A673 (cell line): ENCODE data around the gene MSS51. TPM values are rescaled to one million over a fixed set of nuclear protein-coding genes. Genes with fewer than 3 reads are reported as not detected.

Experiments
- BruUV-seq: library from RNA; stranded (reverse); fragments of 400-500 nt; replicated peaks from 2 replicates; lab custom pipeline; 2021; lab: Mats Ljungman, UMichigan
- CTCF ChIA-PET: fragments of 300-600 bp; sonication (Branson Sonifier 250); formaldehyde crosslinking; loops from one replicate; lab custom pipeline; 2022; ENCODE audit warnings: antibody characterized with exemption; lab: Charles Lee
- POLR2A ChIA-PET: fragments of 300-600 bp; sonication (Branson Sonifier 250); formaldehyde crosslinking; loops from one replicate; lab custom pipeline; 2022; ENCODE audit warnings: antibody characterized with exemption; ENCODE audit not compliant: low non-redundant PET; lab: Charles Lee
- DNase-seq: peaks from one replicate; pipeline ENCODE4 v3.0.0-alpha.2; 2015; ENCODE audit warnings: low spot score
- H3K27ac ChIP-seq: fragments of 200-600 bp; sonication (generic); 2 replicates; pipeline ENCODE4 v1.5.1; 2016; ENCODE audit warnings: mixed run types, low read depth, mild to moderate bottlenecking, mixed read lengths, antibody characterized with exemption, low read length; ENCODE audit not compliant: poor library complexity, severe bottlenecking
- H3K27me3 ChIP-seq: fragments of 200-600 bp; sonication (generic); replicated peaks from 2 replicates; pipeline ENCODE4 v1.6.1; 2017; ENCODE audit warnings: mixed run types, low read depth, mild to moderate bottlenecking, mixed read lengths, antibody characterized with exemption, low read length; ENCODE audit not compliant: insufficient read depth, poor library complexity
- H3K36me3 ChIP-seq: fragments of 200-600 bp; sonication (generic); 2 replicates; pipeline ENCODE4 v1.6.1; 2016; ENCODE audit warnings: mixed run types, mild to moderate bottlenecking, mixed read lengths, antibody characterized with exemption, low read length; ENCODE audit not compliant: insufficient read depth, poor library complexity, severe bottlenecking
- H3K4me1 ChIP-seq: fragments of 200-600 bp; sonication (generic); 2 replicates; pipeline ENCODE4 v1.6.1; 2017; ENCODE audit warnings: mixed run types, mild to moderate bottlenecking, mixed read lengths, antibody characterized with exemption, low read length; ENCODE audit not compliant: insufficient read depth, poor library complexity, severe bottlenecking
- H3K4me3 ChIP-seq: fragments of 200-600 bp; sonication (generic); 2 replicates; pipeline ENCODE4 v1.5.1; 2016; ENCODE audit warnings: low read depth, mixed run types, mild to moderate bottlenecking, mixed read lengths, low read length; ENCODE audit not compliant: poor library complexity, severe bottlenecking
- H3K9me3 ChIP-seq: fragments of 200-600 bp; sonication (generic); 2 replicates; pipeline ENCODE4 v1.6.1; 2016; ENCODE audit warnings: mixed run types, low read depth, mild to moderate bottlenecking, mixed read lengths, antibody characterized with exemption, low read length; ENCODE audit not compliant: poor library complexity, severe bottlenecking
- CTCF ChIP-seq: fragments of 300-800, 200-600 bp; sonication (generic); conservative IDR thresholded peaks from 2 replicates; pipeline ENCODE4 v1.5.1; 2017; ENCODE audit warnings: low read depth, mild to moderate bottlenecking, antibody characterized with exemption, low read length, moderate library complexity, mixed read lengths
- EZH2 ChIP-seq: fragments of 200-600 bp; sonication (generic); IDR thresholded peaks from 2 replicates; pipeline ENCODE4 v1.6.1; 2017; ENCODE audit warnings: borderline replicate concordance, low read depth, mild to moderate bottlenecking, mixed read lengths, antibody characterized with exemption, low read length; ENCODE audit not compliant: poor library complexity, severe bottlenecking
- intact Hi-C: fragments of 100-400 bp; cut with micrococcal nuclease; formaldehyde crosslinking; loops from one replicate; pipeline ENCODE4 v1.10.0; 2022; ENCODE audit not compliant: unreplicated experiment
- total RNA-seq: library from RNA; stranded (reverse); gene quantifications from 2 replicates; pipeline ENCODE4 v1.2.3, GENCODE V29; 2021

MSS51 gene
- total RNA-seq, 1 experiment from 2014 or later, result 4.0 TPM

GRCh38 chr10:73410897-73411296, 22.5 kb downstream of the MSS51 start:
- intact Hi-C loops, result loop anchor here (5.0 kb wide), 1 partner anchor 164 kb away; the partner anchor contains the start of gene DNAJC9
- no peak overlapping the region for H3K4me3 ChIP-seq
- H3K36me3 ChIP-seq, result no peaks in the 10 kb centered on the region
- peaks cover 7% of the 10 kb centered on the region for H3K4me1 ChIP-seq
- no peak overlapping the region for H3K27ac ChIP-seq
- no peaks in the 10 kb centered on the region for H3K9me3 ChIP-seq
- POLR2A ChIA-PET, result no interaction called here
- DNase-seq, result no peak
- TF ChIP-seq EZH2 (no peak), CTCF (no peak)
- CTCF ChIA-PET, result no interaction called here
- no peaks in the 10 kb centered on the region for H3K27me3 ChIP-seq
- BruUV-seq, result no TSS peak

GRCh38 chr10:73408978-73409521, 24.3 kb downstream of the MSS51 start:
- no peak overlapping the region for H3K27ac ChIP-seq
- intact Hi-C loops, result no loop called here
- CTCF ChIA-PET, result no interaction called here
- DNase-seq, result no peak
- H3K9me3 ChIP-seq, result no peaks in the 10 kb centered on the region
- BruUV-seq, result no TSS peak
- no peak overlapping the region for H3K4me3 ChIP-seq
- no peaks in the 10 kb centered on the region for H3K4me1 ChIP-seq
- no peaks in the 10 kb centered on the region for H3K36me3 ChIP-seq
- no peaks in the 10 kb centered on the region for H3K27me3 ChIP-seq
- POLR2A ChIA-PET, result no interaction called here
- TF ChIP-seq CTCF (no peak), EZH2 (no peak)

- Histone ChIP-seq H3K9me3 (no peaks in the 10 kb centered on the region), H3K4me3 (no peak overlapping the region), H3K27ac (no peak overlapping the region), H3K36me3 (no peaks in the 10 kb centered on the region), H3K27me3 (no peaks in the 10 kb centered on the region), H3K4me1 (no peaks in the 10 kb centered on the region)
- DNase-seq, result no peak
- TF ChIP-seq EZH2 (no peak), CTCF (no peak)
- BruUV-seq, result no TSS peak
- CTCF ChIA-PET, result no interaction called here
- intact Hi-C loops, result no loop called here
- POLR2A ChIA-PET, result no interaction called here
Measured at GRCh38 chr10:73408061-73408460, 25.3 kb downstream of the MSS51 start.
